GM12878 (cell line): ENCODE results near the gene IFITM2. TPM values are rescaled to one million over a fixed set of nuclear protein-coding genes. Genes with fewer than 3 reads are reported as not detected.

Source experiments
- DPF2 ChIP-seq: fragments of 450-650 bp; IDR thresholded peaks from 2 replicates; pipeline ENCODE4 v1.6.1; 2017; ENCODE audit warnings: mild to moderate bottlenecking
- EZH2 ChIP-seq: IDR thresholded peaks from 2 replicates; pipeline ENCODE4 v1.6.1; 2012; ENCODE audit warnings: low read depth, mild to moderate bottlenecking, control low read depth, inconsistent platforms, low read length, borderline replicate concordance; ENCODE audit not compliant: control insufficient read depth
- FOXM1 ChIP-seq: IDR thresholded peaks from 2 replicates; pipeline ENCODE4 v1.6.1; 2012; ENCODE audit warnings: low read depth, mild to moderate bottlenecking, inconsistent platforms, low read length, moderate library complexity
- IRF4 ChIP-seq: IDR thresholded peaks from 2 replicates; pipeline ENCODE4 v1.6.1; 2011; ENCODE audit warnings: low read depth, low read length
- MXI1 ChIP-seq: fragments of 150-350 bp; IDR thresholded peaks from 2 replicates; pipeline ENCODE4 v1.6.1; 2011; ENCODE audit warnings: low read depth, mild to moderate bottlenecking, inconsistent platforms, low read length, improper control_type of control experiment
- NFIC ChIP-seq: IDR thresholded peaks from 2 replicates; pipeline ENCODE4 v1.6.1; 2012; ENCODE audit warnings: low read depth, mild to moderate bottlenecking, inconsistent platforms, low read length, moderate library complexity
- PML ChIP-seq: IDR thresholded peaks from 2 replicates; pipeline ENCODE4 v1.6.1; 2012; ENCODE audit warnings: low read length, inconsistent platforms
- RB1 ChIP-seq: fragments of 450-650 bp; formaldehyde crosslinking; IDR thresholded peaks from 2 replicates; pipeline ENCODE4 v1.6.1; 2017; ENCODE audit warnings: mild to moderate bottlenecking, borderline replicate concordance
- SMC3 ChIP-seq: IDR thresholded peaks from 2 replicates; pipeline ENCODE4 v1.6.1; 2011; ENCODE audit warnings: low read length, improper control_type of control experiment, borderline replicate concordance
- SPI1 ChIP-seq: IDR thresholded peaks from 2 replicates; pipeline ENCODE4 v1.6.1; 2011; ENCODE audit warnings: low read depth, mild to moderate bottlenecking, low read length, moderate library complexity, borderline replicate concordance; ENCODE audit not compliant: insufficient read depth
- ZSCAN29 ChIP-seq: fragments of 450-650 bp; IDR thresholded peaks from 2 replicates; pipeline ENCODE4 v1.6.1; 2017; ENCODE audit warnings: mild to moderate bottlenecking, moderate library complexity
- polyA plus RNA-seq, 11 experiments: library from polyadenylated mRNA; depleted of rRNA in 4 of 11; unstranded in 6 of 11; stranded (reverse) in 5 of 11; fragments of >200 nt; fragmentation: Nextera tagmentation in 4 of 11; fragmentation: Illumina TruSeq in 1 of 11; extraction: Ambion mirVana in 4 of 11; extraction: Trizol in 1 of 11; gene quantifications; 1 replicate in 1 of 11; 2 replicates in 10 of 11; pipeline versions ENCODE4 v1.2.1 to v1.2.3, GENCODE V29; 2011 to 2016; ENCODE audit warnings: inconsistent platforms in 2 of 11, missing spikeins in 2 of 11, low read depth in 1 of 11
- total RNA-seq, 4 experiments: library from RNA; depleted of rRNA in 3 of 4; stranded (reverse); fragments of >200 nt in 3 of 4; fragmentation: Illumina TruSeq in 1 of 4; extraction: Trizol in 1 of 4; gene quantifications; 2 replicates each; pipeline versions ENCODE4 v1.2.1 to v1.2.3, GENCODE V29; 2013 to 2021
- TF ChIP-seq, protein P1 (sequence below): fragments of 450-650 bp; IDR thresholded peaks from 2 replicates; pipeline ENCODE4 v1.6.1; 2017; ENCODE audit warnings: mild to moderate bottlenecking, moderate library complexity
- TF ChIP-seq, protein P2 (sequence below): IDR thresholded peaks from 2 replicates; pipeline ENCODE4 v1.6.1; 2012; ENCODE audit warnings: improper control_type of control experiment, low read depth, low read length; ENCODE audit not compliant: insufficient replicate concordance
- TF ChIP-seq, protein P3 (sequence below): fragments of 450-650 bp; IDR thresholded peaks from 2 replicates; pipeline ENCODE4 v1.6.1; 2014; ENCODE audit warnings: mild to moderate bottlenecking
- TF ChIP-seq, protein P4 (sequence below): IDR thresholded peaks from 2 replicates; pipeline ENCODE4 v1.6.1; 2012; ENCODE audit warnings: mild to moderate bottlenecking, low read depth, low read length

The IFITM2 gene
- total and polyA plus RNA-seq, 10 of the 15 experiments (the other 5 are each of a cell fraction or from before 2014, with no cell fraction given), result 116 to 3,672 (median 724) TPM

DNA sequence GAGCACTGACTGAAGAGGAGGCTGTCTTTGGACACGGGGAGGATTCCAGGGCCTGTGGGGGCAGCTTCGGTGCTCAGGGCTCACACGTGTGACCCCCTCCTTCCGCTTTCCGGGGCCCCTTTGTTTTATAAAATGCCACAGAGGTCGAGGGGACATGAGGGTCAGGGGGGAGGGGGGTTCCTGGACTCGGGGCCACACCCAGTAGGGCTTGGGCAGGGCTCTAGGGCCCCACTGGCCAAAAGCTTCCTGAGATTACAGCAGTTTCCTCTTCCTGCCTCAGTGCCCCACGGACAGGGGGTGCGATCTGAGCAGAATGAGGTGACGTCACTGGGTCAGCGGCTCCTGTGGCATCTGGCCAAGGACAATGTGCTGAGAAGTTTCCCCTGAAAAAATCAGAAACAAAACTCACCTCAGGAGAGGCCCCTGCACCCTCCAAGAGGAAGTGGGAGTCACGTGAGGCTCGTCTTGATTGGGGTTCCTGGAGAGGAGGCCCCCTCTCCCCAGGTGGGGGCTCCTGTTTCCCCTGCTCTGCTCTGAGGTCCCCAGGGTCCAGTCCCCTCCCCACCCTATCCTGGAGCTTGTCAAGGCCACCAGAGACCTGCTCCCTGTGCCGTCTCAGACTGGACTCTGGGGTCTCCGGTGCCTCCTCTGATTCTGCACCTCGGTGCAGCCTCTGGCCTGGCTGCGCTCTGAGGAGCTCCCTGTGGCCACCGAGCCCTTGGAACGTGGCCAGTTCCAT, 19.4 kb downstream of the IFITM2 start (continued):
- TF ChIP-seq, protein P1, sequence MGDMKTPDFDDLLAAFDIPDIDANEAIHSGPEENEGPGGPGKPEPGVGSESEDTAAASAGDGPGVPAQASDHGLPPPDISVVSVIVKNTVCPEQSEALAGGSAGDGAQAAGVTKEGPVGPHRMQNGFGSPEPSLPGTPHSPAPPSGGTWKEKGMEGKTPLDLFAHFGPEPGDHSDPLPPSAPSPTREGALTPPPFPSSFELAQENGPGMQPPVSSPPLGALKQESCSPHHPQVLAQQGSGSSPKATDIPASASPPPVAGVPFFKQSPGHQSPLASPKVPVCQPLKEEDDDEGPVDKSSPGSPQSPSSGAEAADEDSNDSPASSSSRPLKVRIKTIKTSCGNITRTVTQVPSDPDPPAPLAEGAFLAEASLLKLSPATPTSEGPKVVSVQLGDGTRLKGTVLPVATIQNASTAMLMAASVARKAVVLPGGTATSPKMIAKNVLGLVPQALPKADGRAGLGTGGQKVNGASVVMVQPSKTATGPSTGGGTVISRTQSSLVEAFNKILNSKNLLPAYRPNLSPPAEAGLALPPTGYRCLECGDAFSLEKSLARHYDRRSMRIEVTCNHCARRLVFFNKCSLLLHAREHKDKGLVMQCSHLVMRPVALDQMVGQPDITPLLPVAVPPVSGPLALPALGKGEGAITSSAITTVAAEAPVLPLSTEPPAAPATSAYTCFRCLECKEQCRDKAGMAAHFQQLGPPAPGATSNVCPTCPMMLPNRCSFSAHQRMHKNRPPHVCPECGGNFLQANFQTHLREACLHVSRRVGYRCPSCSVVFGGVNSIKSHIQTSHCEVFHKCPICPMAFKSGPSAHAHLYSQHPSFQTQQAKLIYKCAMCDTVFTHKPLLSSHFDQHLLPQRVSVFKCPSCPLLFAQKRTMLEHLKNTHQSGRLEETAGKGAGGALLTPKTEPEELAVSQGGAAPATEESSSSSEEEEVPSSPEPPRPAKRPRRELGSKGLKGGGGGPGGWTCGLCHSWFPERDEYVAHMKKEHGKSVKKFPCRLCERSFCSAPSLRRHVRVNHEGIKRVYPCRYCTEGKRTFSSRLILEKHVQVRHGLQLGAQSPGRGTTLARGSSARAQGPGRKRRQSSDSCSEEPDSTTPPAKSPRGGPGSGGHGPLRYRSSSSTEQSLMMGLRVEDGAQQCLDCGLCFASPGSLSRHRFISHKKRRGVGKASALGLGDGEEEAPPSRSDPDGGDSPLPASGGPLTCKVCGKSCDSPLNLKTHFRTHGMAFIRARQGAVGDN, result peak; percentile 81
- TF ChIP-seq FOXM1 (peak; percentile 75), NFIC (peak; percentile 85), PML (peak; percentile 73; the same call in 1 of the 2 replicates), ZSCAN29 (no peak), SMC3 (peak; percentile 10; the same call in 1 of the 2 replicates), DPF2 (peak; percentile 93), MXI1 (no peak; the same call in 1 of the 2 replicates), EZH2 (no peak), IRF4 (peak; percentile 90), RB1 (peak; percentile 61; the same call in 1 of the 2 replicates), SPI1 (peak; percentile 97)
- TF ChIP-seq, protein P2, sequence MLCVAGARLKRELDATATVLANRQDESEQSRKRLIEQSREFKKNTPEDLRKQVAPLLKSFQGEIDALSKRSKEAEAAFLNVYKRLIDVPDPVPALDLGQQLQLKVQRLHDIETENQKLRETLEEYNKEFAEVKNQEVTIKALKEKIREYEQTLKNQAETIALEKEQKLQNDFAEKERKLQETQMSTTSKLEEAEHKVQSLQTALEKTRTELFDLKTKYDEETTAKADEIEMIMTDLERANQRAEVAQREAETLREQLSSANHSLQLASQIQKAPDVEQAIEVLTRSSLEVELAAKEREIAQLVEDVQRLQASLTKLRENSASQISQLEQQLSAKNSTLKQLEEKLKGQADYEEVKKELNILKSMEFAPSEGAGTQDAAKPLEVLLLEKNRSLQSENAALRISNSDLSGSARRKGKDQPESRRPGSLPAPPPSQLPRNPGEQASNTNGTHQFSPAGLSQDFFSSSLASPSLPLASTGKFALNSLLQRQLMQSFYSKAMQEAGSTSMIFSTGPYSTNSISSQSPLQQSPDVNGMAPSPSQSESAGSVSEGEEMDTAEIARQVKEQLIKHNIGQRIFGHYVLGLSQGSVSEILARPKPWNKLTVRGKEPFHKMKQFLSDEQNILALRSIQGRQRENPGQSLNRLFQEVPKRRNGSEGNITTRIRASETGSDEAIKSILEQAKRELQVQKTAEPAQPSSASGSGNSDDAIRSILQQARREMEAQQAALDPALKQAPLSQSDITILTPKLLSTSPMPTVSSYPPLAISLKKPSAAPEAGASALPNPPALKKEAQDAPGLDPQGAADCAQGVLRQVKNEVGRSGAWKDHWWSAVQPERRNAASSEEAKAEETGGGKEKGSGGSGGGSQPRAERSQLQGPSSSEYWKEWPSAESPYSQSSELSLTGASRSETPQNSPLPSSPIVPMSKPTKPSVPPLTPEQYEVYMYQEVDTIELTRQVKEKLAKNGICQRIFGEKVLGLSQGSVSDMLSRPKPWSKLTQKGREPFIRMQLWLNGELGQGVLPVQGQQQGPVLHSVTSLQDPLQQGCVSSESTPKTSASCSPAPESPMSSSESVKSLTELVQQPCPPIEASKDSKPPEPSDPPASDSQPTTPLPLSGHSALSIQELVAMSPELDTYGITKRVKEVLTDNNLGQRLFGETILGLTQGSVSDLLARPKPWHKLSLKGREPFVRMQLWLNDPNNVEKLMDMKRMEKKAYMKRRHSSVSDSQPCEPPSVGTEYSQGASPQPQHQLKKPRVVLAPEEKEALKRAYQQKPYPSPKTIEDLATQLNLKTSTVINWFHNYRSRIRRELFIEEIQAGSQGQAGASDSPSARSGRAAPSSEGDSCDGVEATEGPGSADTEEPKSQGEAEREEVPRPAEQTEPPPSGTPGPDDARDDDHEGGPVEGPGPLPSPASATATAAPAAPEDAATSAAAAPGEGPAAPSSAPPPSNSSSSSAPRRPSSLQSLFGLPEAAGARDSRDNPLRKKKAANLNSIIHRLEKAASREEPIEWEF, result peak; percentile 38
- TF ChIP-seq, protein P3, sequence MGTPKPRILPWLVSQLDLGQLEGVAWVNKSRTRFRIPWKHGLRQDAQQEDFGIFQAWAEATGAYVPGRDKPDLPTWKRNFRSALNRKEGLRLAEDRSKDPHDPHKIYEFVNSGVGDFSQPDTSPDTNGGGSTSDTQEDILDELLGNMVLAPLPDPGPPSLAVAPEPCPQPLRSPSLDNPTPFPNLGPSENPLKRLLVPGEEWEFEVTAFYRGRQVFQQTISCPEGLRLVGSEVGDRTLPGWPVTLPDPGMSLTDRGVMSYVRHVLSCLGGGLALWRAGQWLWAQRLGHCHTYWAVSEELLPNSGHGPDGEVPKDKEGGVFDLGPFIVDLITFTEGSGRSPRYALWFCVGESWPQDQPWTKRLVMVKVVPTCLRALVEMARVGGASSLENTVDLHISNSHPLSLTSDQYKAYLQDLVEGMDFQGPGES, result no peak
- TF ChIP-seq, protein P4, sequence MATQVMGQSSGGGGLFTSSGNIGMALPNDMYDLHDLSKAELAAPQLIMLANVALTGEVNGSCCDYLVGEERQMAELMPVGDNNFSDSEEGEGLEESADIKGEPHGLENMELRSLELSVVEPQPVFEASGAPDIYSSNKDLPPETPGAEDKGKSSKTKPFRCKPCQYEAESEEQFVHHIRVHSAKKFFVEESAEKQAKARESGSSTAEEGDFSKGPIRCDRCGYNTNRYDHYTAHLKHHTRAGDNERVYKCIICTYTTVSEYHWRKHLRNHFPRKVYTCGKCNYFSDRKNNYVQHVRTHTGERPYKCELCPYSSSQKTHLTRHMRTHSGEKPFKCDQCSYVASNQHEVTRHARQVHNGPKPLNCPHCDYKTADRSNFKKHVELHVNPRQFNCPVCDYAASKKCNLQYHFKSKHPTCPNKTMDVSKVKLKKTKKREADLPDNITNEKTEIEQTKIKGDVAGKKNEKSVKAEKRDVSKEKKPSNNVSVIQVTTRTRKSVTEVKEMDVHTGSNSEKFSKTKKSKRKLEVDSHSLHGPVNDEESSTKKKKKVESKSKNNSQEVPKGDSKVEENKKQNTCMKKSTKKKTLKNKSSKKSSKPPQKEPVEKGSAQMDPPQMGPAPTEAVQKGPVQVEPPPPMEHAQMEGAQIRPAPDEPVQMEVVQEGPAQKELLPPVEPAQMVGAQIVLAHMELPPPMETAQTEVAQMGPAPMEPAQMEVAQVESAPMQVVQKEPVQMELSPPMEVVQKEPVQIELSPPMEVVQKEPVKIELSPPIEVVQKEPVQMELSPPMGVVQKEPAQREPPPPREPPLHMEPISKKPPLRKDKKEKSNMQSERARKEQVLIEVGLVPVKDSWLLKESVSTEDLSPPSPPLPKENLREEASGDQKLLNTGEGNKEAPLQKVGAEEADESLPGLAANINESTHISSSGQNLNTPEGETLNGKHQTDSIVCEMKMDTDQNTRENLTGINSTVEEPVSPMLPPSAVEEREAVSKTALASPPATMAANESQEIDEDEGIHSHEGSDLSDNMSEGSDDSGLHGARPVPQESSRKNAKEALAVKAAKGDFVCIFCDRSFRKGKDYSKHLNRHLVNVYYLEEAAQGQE, result no peak
